Aorta (tissue), 5 donors: Measurements from ENCODE around the gene STARD10. TPM values are rescaled to one million over a fixed set of nuclear protein-coding genes. Genes with fewer than 3 reads are reported as not detected.

Source experiments
- ATAC-seq: fragments of 200-7000 bp; cut with Tn5 transposase; one replicate; pipeline ENCODE4 v1.9.1; 2022; ENCODE audit warnings: moderate library complexity; ENCODE audit not compliant: low FRiP score
- DNase-seq, 2 donors: peaks; one replicate each; pipeline ENCODE4 v3.0.0-alpha.2; 2020
- H3K27ac ChIP-seq, 2 donors: one replicate each; pipeline ENCODE4 v1.5.1; 2013; ENCODE audit warnings: low read length in 2 of 2, mild to moderate bottlenecking in 2 of 2, moderate library complexity in 2 of 2, control low read depth in 1 of 2, inconsistent platforms in 1 of 2, low read depth in 1 of 2
- H3K27me3 ChIP-seq, 2 donors: one replicate each; pipeline ENCODE4 v1.6.1; 2013; ENCODE audit warnings: control low read depth in 1 of 2, low read length in 1 of 2, mild to moderate bottlenecking in 1 of 2, moderate library complexity in 1 of 2; ENCODE audit not compliant: insufficient read depth in 2 of 2, control insufficient read depth in 1 of 2
- H3K36me3 ChIP-seq, 2 donors: one replicate each; pipeline ENCODE4 v1.6.1; 2013; ENCODE audit warnings: control low read depth in 1 of 2, low read length in 1 of 2, mild to moderate bottlenecking in 1 of 2; ENCODE audit not compliant: insufficient read depth in 2 of 2, control insufficient read depth in 1 of 2
- H3K4me1 ChIP-seq, 2 donors: one replicate each; pipeline ENCODE4 v1.6.1; 2013; ENCODE audit warnings: low read length in 2 of 2, control low read depth in 1 of 2, mild to moderate bottlenecking in 1 of 2, moderate library complexity in 1 of 2; ENCODE audit not compliant: insufficient read depth in 2 of 2, control insufficient read depth in 1 of 2
- H3K4me3 ChIP-seq, 2 donors: one replicate each; pipeline ENCODE4 v1.5.1; 2013; ENCODE audit warnings: low read length in 2 of 2, control low read depth in 1 of 2, mild to moderate bottlenecking in 1 of 2
- H3K9me3 ChIP-seq: one replicate; pipeline ENCODE4 v1.6.1; 2013; ENCODE audit warnings: mild to moderate bottlenecking, low read length; ENCODE audit not compliant: control insufficient read depth
- WGBS, 2 donors: extraction: QIAGEN DNeasy Blood & Tissue Kit; methylation state at CpG; one replicate each; pipeline ENCODE4 v1.1.7; 2013; 5-methylcytosine and 5-hydroxymethylcytosine counted together
- intact Hi-C, 2 donors: fragments of 100-400 bp; cut with DNase I; formaldehyde crosslinking; loops; one replicate each; pipeline versions ENCODE4 v1.14.2 to v1.15.0; 2022
- polyA plus RNA-seq, 2 donors: library from polyadenylated mRNA; stranded (reverse); fragments of 200-250 nt; gene quantifications; one replicate each; pipeline ENCODE4 v1.2.3, GENCODE V29; 2013
- total RNA-seq, 2 donors: library from RNA; stranded (reverse); fragmentation: NEBNext Ultra II Directional; extraction: Animal tissue kit (Norgen Biotek cat#: 25700); gene quantifications; one replicate each; pipeline ENCODE4 v1.2.1, GENCODE V29; 2021
- donor health status: healthy with polysubstance abuse.
- donor health status: Bipolar disorder and iron deficiency.
- donor health status: DM: no; HTN: no; CAD: no.
- donor health status: DM: no; HTN: no; CAD: no.
- donor health status: DM: yes; HTN: yes; CAD: no.

The STARD10 gene
- total and polyA plus RNA-seq, 4 donors = 17.7 to 129 (median 40.1) TPM

- no peak overlapping the region for H3K4me3 ChIP-seq
- H3K4me1 ChIP-seq = peaks cover 7 to 12% of the 10 kb centered on the region in 2 donors
- peak; percentile 12 for ATAC-seq
- intact Hi-C loops = loop anchor here (1.0 to 5.0 kb wide), 2 partner anchors 307 to 407 kb away; partner anchors contain the start of gene FCHSD2 (in 1 of the 2)
- H3K27me3 ChIP-seq = no peaks in the 10 kb centered on the region
- peak in 1 of 2 donors; percentile 72 for DNase-seq
- WGBS, 2 donors = 4 to 5% methylated on average over 5 of the region's 5 CpGs
- H3K36me3 ChIP-seq = peaks cover 0 to 2% of the 10 kb centered on the region in 2 donors
- no peaks in the 10 kb centered on the region for H3K9me3 ChIP-seq
- H3K27ac ChIP-seq = peak overlapping the region; percentile 98 to 100
These were observed 41.1 kb upstream of the STARD10 start for GRCh38 chr11:72834905-72835304.

- DNase-seq = peak in 1 of 2 donors; percentile 35
- no peaks in the 10 kb centered on the region for H3K27me3 ChIP-seq
- peak; percentile 49 for ATAC-seq
- H3K4me1 ChIP-seq = peaks cover 7 to 12% of the 10 kb centered on the region in 2 donors
- WGBS, 2 donors = 5 to 7% methylated on average over 8 of the region's 8 CpGs
- intact Hi-C loops = loop anchor here (1.0 to 5.0 kb wide), 3 partner anchors 308 to 408 kb away; partner anchors contain the start of gene FCHSD2 (in 1 of the 2)
- no peaks in the 10 kb centered on the region for H3K9me3 ChIP-seq
- no peak overlapping the region for H3K4me3 ChIP-seq
- H3K36me3 ChIP-seq = no peaks in the 10 kb centered on the region
- H3K27ac ChIP-seq = peak overlapping the region; percentile 58 to 100
These were observed 40.1 kb upstream of the STARD10 start for GRCh38 chr11:72833811-72834493.

- peak in 1 of 2 donors; percentile 51 for DNase-seq
- intact Hi-C loops = loop anchor here in 1 of 2 donors (2.0 to 5.0 kb wide), 2 partner anchors 346 to 409 kb away; no protein-coding TSS in a partner anchor
- Histone ChIP-seq H3K4me1 (peaks cover 7 to 12% of the 10 kb centered on the region in 2 donors), H3K36me3 (no peaks in the 10 kb centered on the region), H3K27ac (peak overlapping the region; percentile 85 to 91), H3K27me3 (no peaks in the 10 kb centered on the region), H3K4me3 (no peak overlapping the region), H3K9me3 (no peaks in the 10 kb centered on the region)
- ATAC-seq = no peak
- 87 to 90% methylated on average over 5 of the region's 5 CpGs for WGBS, 2 donors
These were observed 39.4 kb upstream of the STARD10 start for GRCh38 chr11:72833083-72833733.

GRCh38 chr11:72832301-72833082 lies 38.6 kb upstream of the STARD10 start:
- peak in 1 of 2 donors; percentile 40 for DNase-seq
- no peaks in the 10 kb centered on the region for H3K9me3 ChIP-seq
- ATAC-seq = no peak
- H3K27me3 ChIP-seq = no peaks in the 10 kb centered on the region
- peak overlapping the region; percentile 85 to 91 for H3K27ac ChIP-seq
- H3K4me3 ChIP-seq = no peak overlapping the region
- no peaks in the 10 kb centered on the region for H3K36me3 ChIP-seq
- intact Hi-C loops = loop anchor here in 1 of 2 donors (2.0 to 5.0 kb wide), 2 partner anchors 346 to 410 kb away; no protein-coding TSS in a partner anchor
- WGBS, 2 donors = 51 to 57% methylated on average over 9 of the region's 9 CpGs
- H3K4me1 ChIP-seq = peaks cover 7 to 12% of the 10 kb centered on the region in 2 donors

GRCh38 chr11:72831521-72832300 lies 37.9 kb upstream of the STARD10 start:
- WGBS, 2 donors = 17 to 23% methylated on average over 13 of the region's 13 CpGs
- Histone ChIP-seq H3K27ac (peak overlapping the region; percentile 85 to 91), H3K9me3 (no peaks in the 10 kb centered on the region), H3K4me3 (no peak overlapping the region), H3K27me3 (no peaks in the 10 kb centered on the region), H3K4me1 (peaks cover 7 to 12% of the 10 kb centered on the region in 2 donors), H3K36me3 (no peaks in the 10 kb centered on the region)
- peak; percentile 88 for ATAC-seq
- intact Hi-C loops = loop anchor here (1.0 to 5.0 kb wide), 3 partner anchors 347 to 411 kb away; no protein-coding TSS in a partner anchor
- DNase-seq = peak; percentile 88 to 94

GRCh38 chr11:72829884-72830533 lies 36.2 kb upstream of the STARD10 start:
- ATAC-seq = no peak
- H3K4me1 ChIP-seq = peaks cover 6 to 7% of the 10 kb centered on the region in 2 donors
- H3K27me3 ChIP-seq = no peaks in the 10 kb centered on the region
- 78 to 90% methylated on average over 3 to 5 of the region's 5 CpGs for WGBS, 2 donors
- no peak overlapping the region for H3K27ac ChIP-seq
- intact Hi-C loops = loop anchor here (5.0 to 10.0 kb wide), 2 partner anchors 412 to 415 kb away; no protein-coding TSS in a partner anchor
- no peaks in the 10 kb centered on the region for H3K36me3 ChIP-seq
- no peak overlapping the region for H3K4me3 ChIP-seq
- no peaks in the 10 kb centered on the region for H3K9me3 ChIP-seq
- peak in 1 of 2 donors; percentile 72 for DNase-seq

GRCh38 chr11:72829178-72829577 lies 35.3 kb upstream of the STARD10 start:
- no peak for ATAC-seq
- H3K27ac ChIP-seq = no peak overlapping the region
- 88 to 89% methylated on average over 13 of the region's 13 CpGs for WGBS, 2 donors
- H3K36me3 ChIP-seq = no peaks in the 10 kb centered on the region
- intact Hi-C loops = loop anchor here in 1 of 2 donors (10.0 kb wide), 1 partner anchor 416 kb away; no protein-coding TSS in a partner anchor
- peak; percentile 46 to 68 for DNase-seq
- peaks cover 6 to 7% of the 10 kb centered on the region in 2 donors for H3K4me1 ChIP-seq
- H3K9me3 ChIP-seq = no peaks in the 10 kb centered on the region
- H3K4me3 ChIP-seq = no peak overlapping the region
- no peaks in the 10 kb centered on the region for H3K27me3 ChIP-seq
